ENCODE results near the gene FTSJ3.
A peak's percentile ranks its signal among the peaks of the same experiment; 100 is the strongest.
"Not testable (repeated sequence)": the region's sequence is repeated elsewhere in the genome, so short reads cannot be mapped to it uniquely, and the experiment has no call there.

FTSJ3 gene, protein sequence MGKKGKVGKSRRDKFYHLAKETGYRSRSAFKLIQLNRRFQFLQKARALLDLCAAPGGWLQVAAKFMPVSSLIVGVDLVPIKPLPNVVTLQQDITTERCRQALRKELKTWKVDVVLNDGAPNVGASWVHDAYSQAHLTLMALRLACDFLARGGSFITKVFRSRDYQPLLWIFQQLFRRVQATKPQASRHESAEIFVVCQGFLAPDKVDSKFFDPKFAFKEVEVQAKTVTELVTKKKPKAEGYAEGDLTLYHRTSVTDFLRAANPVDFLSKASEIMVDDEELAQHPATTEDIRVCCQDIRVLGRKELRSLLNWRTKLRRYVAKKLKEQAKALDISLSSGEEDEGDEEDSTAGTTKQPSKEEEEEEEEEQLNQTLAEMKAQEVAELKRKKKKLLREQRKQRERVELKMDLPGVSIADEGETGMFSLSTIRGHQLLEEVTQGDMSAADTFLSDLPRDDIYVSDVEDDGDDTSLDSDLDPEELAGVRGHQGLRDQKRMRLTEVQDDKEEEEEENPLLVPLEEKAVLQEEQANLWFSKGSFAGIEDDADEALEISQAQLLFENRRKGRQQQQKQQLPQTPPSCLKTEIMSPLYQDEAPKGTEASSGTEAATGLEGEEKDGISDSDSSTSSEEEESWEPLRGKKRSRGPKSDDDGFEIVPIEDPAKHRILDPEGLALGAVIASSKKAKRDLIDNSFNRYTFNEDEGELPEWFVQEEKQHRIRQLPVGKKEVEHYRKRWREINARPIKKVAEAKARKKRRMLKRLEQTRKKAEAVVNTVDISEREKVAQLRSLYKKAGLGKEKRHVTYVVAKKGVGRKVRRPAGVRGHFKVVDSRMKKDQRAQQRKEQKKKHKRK

DNA sequence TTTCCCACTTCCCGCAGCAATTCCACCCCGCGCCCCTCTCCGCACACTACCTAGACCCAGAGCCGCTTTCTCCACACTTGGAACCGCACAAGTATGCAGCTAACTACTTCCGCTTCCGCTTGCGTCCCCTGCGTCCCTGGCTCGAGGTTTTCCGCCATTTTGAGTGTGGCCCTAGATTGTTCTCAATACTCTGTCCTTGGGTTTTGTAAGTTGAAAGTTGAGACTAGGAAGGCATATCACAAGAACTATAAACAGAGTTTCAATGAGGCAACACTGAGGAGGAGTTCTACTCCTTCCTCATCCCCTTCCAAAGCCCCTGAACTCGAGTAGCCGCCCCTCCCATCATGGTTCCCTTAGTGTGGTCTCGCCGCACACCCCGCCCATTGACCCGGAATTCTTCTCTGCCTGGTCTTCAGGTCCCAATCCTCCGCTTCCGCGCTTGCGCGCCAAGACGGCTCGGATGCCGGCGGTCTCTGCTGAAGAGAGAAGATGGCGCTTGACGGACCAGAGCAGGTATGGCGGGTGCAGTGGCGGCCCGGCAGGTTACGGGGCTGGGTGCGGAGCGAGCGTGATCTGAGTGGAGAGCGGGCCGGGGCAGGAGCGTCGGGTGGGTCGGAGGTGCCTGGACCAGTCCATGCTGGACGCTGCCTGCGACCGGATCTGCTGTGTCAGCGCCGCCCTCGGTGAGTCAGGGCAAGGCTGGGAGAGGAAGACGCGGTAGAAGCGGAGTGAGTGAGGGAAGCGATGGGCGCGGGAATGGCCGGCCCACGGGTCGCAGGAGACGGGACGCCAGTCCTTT lies at the start of gene FTSJ3, which contains the start of gene PSMC5:
FTSJ3 (minus strand) TSS at position 662 of the 799 bp plus-strand sequence. CDS start 761 bp downstream, outside the sequence.
PSMC5 (plus strand) TSS at position 430 of the 799 bp plus-strand sequence; CDS start at position 490, 60 bp downstream.
- TF ChIP-seq POLR2AphosphoS5 (IDR thresholded peaks at IDR 0.05; ENCODE audit: borderline replicate concordance, low read depth, low read length) (peak; percentile 95), EZH2 (IDR thresholded peaks at IDR 0.05) (no peak), FOXP2 (optimal IDR thresholded peaks at IDR 0.05; ENCODE audit: control extremely low read depth, extremely low read length, insufficient read depth) (no peak)
- Histone ChIP-seq H3K4me3 (peak within 1 kb of the TSS; percentile 99), H3K9ac (ENCODE audit: insufficient read length) (peak within 1 kb of the TSS; percentile 98), H3K27ac (peak within 1 kb of the TSS; percentile 98), H3K36me3 (ENCODE audit: insufficient read depth, low read length) (peaks cover 72% of the 10 kb centered on the region), H3K9me3 (ENCODE audit: low read depth, low read length) (no peaks in the 10 kb centered on the region)
- peak; percentile 81 for DNase-seq (ENCODE audit: low read depth, low spot score)

DNA sequence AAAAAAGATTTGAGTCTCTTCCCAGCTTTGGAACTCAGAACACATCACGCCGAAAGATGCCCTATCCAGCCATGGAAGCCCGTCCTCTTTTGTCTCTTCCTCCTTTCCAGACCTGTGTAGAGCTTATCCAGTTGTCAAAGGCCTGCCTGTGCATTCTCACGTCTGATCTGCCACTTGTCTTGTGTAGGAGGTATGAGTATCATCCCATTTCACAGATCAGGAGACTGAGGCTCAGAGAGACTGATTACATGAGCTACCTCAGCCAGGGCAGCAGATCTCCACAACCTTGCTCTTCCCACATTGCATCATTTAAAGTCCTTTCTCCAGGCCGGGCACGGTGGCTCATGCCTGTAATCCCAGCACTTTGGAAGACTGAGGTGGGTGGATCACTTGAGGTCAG lies 47.2 kb upstream of the FTSJ3 start:
- H3K36me3 ChIP-seq (ENCODE audit: insufficient read depth, low read length); H3K9me3 ChIP-seq (ENCODE audit: low read depth, low read length); H3K27ac ChIP-seq; H3K9ac ChIP-seq (ENCODE audit: insufficient read length); DNase-seq (ENCODE audit: low read depth, low spot score); H3K4me3 ChIP-seq: not testable (repeated sequence)

DNA sequence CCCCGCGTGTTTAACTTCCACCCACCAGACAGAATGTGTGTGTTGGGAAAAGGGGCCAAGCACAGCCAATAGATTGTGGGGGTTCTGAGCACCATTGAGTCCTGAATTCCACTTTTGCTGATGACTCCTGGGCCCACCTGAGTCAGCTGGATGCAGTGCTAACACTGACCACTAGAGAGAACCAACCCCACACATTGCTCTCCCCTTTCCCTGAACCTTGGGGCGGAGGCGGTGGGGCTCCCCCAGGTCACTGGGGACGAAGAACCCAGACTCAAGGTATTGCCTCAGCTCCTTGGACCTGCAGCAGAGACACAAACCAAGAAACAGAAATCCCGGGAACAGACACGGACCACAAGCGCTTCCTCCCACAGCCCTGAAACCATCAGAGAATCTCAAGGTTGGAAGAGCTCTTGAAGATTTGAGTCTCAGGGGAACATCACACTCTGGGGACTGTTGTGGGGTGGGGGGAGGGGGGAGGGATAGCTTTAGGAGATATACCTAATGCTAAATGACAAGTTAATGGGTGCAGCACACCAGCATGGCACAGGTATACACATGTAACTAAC lies 46.7 kb upstream of the FTSJ3 start:
- not testable (repeated sequence) for H3K27ac ChIP-seq; DNase-seq (ENCODE audit: low read depth, low spot score); H3K4me3 ChIP-seq; H3K9me3 ChIP-seq (ENCODE audit: low read depth, low read length); H3K9ac ChIP-seq (ENCODE audit: insufficient read length); H3K36me3 ChIP-seq (ENCODE audit: insufficient read depth, low read length)

DNA sequence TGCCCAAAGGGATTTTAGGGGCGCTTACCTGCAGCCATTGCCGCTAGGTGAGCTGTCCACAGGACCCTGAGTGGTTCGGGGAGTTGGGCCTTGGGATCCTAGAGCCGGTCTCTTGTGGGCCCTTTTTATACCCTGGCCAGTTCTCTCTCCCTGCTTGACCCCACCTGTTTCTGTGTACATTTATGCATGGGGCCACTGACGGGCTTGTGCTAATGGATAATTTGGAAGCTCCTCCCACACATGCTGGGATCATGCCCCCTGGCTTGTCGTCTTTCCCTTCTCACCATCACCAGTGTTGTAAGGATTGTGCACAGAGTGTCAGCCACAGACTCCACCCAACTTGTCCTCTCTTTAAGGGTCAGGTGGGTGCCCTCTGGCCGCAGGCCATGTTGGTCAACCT lies 46.1 kb upstream of the FTSJ3 start, which contains the start of gene CSH2:
CSH2 (minus strand) TSS at position 101 of the 400 bp plus-strand sequence; CDS start at position 38, 63 bp downstream.
- not testable (repeated sequence) for H3K27ac ChIP-seq; H3K9me3 ChIP-seq (ENCODE audit: low read depth, low read length); H3K36me3 ChIP-seq (ENCODE audit: insufficient read depth, low read length); DNase-seq (ENCODE audit: low read depth, low spot score); H3K9ac ChIP-seq (ENCODE audit: insufficient read length); H3K4me3 ChIP-seq

DNA sequence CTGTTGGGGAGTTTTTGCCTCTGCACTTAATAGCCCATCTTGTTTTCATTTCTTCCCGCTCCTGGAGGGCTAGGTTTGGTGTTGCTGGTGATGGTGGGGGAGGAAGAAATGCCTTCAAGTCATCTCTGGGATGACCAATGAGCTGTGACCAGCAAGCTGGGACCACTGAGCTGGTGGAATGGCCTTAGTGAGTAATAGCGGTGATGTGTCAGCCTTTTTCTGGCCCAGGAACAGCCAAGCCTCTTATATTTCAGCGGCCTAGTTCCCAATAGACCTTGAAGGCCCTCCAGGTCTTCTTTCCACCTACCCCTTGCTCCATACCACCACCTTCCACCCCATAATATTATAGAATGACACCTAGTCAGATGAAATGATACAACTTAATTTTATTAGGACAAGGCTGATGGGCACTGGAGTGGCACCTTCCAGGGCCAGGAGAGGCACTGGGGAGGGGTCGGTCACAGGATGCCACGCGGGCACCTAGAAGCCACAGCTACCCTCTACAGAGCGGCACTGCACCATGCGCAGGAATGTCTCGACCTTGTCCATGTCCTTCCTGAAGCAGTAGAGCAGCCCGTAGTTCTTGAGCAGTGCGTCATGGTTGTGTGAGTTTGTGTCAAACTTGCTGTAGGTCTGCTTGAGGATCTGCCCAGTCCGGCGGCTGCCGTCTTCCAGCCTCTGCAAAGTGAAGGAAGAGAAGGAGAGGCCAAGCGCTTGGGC lies 44.3 kb upstream of the FTSJ3 start:
- H3K36me3 ChIP-seq (ENCODE audit: insufficient read depth, low read length); H3K9ac ChIP-seq (ENCODE audit: insufficient read length); DNase-seq (ENCODE audit: low read depth, low spot score); H3K9me3 ChIP-seq (ENCODE audit: low read depth, low read length); H3K4me3 ChIP-seq; H3K27ac ChIP-seq: not testable (repeated sequence)

DNA sequence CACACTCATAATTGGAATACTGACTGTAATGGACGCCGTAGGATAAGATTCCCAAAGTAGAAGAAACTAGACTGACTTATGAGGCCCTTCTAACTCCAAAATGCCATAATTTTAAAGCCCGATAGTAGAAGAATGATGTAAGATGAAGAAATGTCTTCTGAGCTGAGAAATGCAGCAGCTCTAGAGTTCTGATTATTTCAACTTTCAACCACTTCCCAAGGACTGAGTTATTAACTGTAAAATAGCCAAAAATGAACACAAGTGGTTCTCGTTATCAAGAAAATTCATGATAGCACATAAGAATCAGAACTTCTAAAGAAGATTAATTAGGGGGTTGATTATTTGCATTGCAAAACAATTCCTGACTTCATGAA lies 42.8 kb upstream of the FTSJ3 start:
- H3K9me3 ChIP-seq (ENCODE audit: low read depth, low read length) = not testable (repeated sequence)
- H3K9ac ChIP-seq (ENCODE audit: insufficient read length) = peak overlapping the region; percentile 37

DNA sequence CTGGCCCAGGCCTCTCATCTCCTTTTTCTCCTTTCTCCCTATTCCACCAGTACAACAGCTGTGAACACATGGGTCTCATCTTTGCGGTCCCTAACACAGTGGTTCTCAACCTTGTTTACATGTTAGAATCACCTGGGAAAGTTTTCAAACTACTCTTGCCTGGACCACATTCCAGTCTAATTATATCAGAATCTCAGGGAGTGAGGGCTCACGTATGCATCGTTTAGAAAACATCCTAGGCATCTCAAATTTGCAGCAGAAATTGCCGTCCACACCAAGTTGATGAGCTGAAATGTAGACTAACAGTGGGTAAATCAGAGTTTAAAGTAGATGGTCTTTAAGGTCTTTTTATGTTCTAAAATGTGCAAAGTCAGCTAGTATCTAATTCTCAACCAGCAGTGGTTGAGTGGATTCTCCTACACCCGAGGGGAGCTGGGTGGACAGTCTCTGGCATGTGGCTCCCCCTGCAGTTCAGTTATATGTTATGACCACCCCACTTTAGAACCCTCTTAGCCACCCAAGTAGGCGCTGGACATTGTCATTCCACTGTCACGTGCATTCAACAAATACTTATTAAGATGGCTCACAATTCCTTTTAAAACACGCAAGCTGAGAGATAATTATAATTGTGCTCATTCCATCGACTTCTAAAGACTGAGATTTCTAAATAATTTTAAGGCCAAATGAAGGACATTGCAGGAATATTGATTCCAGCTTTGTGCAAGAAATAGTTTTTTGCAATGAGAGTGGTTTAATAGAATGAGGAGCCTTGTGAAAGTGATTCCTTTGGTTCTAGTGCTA lies 42.2 kb upstream of the FTSJ3 start:
- peak overlapping the region; percentile 37 for H3K9ac ChIP-seq (ENCODE audit: insufficient read length)
- not testable (repeated sequence) for DNase-seq (ENCODE audit: low read depth, low spot score); H3K4me3 ChIP-seq; H3K9me3 ChIP-seq (ENCODE audit: low read depth, low read length); H3K36me3 ChIP-seq (ENCODE audit: insufficient read depth, low read length)
- peak overlapping the region; percentile 71; the same call in 1 of the 2 replicates for H3K27ac ChIP-seq

More for the DNA sequence above, 42.8 kb upstream of the FTSJ3 start:
- not testable (repeated sequence) for H3K36me3 ChIP-seq (ENCODE audit: insufficient read depth, low read length); DNase-seq (ENCODE audit: low read depth, low spot score); H3K4me3 ChIP-seq
- peak overlapping the region; percentile 71; the same call in 1 of the 2 replicates for H3K27ac ChIP-seq

DNA sequence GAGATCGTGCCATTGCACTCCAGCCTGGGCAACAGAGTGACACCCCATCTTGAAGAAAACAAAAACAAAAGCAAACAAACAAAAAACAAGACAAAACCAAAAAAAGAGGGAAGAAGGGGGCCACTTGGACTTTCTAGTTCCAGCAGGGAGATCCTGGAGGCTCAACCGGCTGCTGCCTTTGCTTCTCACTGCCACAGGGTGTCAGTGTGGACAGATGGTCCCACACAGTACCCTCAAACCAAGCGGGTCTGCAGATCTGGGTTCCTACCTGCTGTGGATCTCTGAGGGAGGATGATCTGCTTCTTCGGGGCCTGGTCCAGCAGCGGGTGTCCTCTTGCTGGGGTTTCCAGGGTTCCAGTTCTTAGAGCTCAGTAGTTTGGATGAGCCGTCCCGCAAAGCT lies 39.2 kb upstream of the FTSJ3 start:
- DNase-seq (ENCODE audit: low read depth, low spot score); H3K4me3 ChIP-seq; H3K9me3 ChIP-seq (ENCODE audit: low read depth, low read length); H3K27ac ChIP-seq; H3K36me3 ChIP-seq (ENCODE audit: insufficient read depth, low read length); H3K9ac ChIP-seq (ENCODE audit: insufficient read length): not testable (repeated sequence)
